Posterior cingulate gyrus (tissue), 11 donors: ENCODE measurements around the gene TMEM270.

ENCODE experiments used
- DNase-seq, 10 donors: peaks; one replicate each; pipeline versions ENCODE4 v3.0.0 to v3.0.0-alpha.2; 2020 to 2021; ENCODE audit warnings: mixed read lengths in 3 of 10
- intact Hi-C: fragments of 100-400 bp; cut with DNase I; formaldehyde crosslinking; loops from one replicate; pipeline ENCODE4 v1.15.1; 2023

Gene TMEM270

DNA sequence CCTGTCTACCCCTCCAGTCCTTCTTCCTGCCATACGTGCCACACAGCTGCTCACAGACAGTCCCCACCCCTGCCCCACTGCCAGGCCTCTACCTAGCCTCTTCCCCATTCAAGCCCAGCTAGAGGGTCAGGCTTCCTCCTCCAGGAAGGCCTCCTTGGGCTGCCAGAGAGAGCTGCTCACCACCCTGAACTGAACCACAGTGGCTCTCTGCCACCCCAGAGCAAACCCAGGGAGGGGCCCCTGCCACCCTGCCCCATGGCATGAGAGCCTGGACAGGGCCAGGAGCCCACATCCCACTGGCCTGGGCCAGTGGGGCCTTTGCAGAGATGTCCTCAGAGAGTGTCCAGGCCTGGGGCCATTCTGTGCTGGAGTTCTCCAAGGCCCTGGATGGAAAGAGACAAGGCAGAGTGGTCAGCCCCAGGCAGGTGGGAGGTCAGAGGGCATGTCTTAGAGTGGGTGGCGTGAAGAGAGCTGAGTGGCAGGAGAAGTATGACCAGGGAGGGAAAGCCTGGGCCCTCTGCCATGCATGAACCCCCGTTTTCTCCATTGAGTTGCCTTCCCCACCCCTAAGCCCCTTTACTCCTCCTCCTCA is 40.4 kb downstream of the TMEM270 start:
- intact Hi-C loops, result no loop called here
- peak in 3 of 10 donors; percentile 9 to 58 (median 49) for DNase-seq

GRCh38 chr7:73901823-73902597 is 41.1 kb downstream of the TMEM270 start:
- peak in 3 of 10 donors; percentile 70 to 82 (median 72) for DNase-seq
- intact Hi-C loops, result no loop called here

- DNase-seq, result peak in 3 of 10 donors; percentile 42 to 63 (median 46)
- intact Hi-C loops, result no loop called here
Measured at GRCh38 chr7:73903321-73904218, 42.6 kb downstream of the TMEM270 start.

- intact Hi-C loops, result no loop called here
- DNase-seq, result peak in 7 of 10 donors; percentile 20 to 92 (median 77)
Measured at GRCh38 chr7:73904219-73905137, 43.5 kb downstream of the TMEM270 start.

DNA sequence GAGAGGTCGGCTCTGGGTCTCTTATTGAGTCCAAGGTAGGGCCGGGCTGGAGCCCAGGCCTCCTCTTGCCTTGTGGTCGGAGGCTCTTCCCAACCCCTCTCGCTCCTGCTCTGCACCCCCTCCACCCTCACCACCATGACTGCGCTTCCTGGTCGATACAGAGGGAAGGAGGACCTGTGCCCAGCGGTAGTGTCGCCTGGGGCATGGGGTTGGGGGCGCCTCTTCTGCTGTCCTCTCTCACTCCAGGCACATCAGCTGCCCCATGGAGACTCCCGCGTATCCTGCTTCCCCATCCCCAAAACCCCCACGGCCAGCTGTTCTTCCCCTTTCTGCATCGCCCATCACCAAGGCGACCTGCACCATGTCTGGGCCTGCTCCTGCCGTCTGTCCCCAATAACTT is 44.4 kb downstream of the TMEM270 start:
- intact Hi-C loops, result no loop called here
- peak in 3 of 10 donors; percentile 59 to 70 (median 61) for DNase-seq

DNA sequence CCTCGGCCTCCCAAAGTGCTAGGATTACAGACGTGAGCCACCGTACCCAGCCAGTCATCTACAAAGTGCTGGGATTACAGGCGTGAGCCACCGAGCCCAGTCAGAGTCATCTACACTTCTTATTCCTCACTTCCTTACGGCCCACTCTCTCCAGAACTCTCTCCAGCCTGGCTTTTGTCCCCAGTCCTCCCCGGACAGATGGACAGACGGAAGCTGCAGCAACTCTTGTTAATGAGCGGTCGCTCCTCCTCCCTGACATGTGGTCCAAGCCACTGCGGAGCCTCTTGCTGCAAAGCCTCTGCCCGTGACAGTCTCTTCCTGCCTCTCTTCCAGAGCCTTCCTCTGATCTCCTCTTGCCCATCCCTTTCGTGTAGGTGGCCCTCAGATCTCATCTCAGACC is 45.9 kb downstream of the TMEM270 start:
- DNase-seq, result peak in 2 of 10 donors; percentile 45 to 63

DNA sequence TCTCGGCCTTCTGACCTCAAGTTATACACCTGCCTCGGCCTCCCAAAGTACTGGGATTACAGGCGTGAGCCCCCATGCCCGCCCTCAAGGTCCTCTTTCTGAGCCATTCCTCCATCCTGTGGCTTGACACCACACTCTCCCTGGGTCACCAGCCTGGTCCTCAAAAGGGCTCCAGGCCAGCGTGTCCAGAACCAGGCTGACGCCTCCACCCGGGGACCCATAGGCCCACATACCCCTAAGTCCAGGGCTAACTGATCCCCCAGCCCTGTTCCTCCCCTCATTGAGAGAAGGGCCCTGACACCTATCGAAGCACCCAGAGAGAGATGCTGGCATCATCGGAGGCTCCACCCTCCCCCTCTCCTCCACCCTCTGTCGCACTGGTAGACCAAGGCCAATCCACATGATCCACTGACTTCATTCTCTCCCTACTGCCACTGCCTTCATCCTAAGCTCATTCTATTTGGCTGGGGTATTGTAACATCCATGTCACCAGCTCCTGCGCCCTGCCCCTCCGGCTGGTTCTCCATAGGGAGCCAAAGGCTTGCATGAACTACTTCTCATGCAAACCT is 46.7 kb downstream of the TMEM270 start:
- peak in 3 of 10 donors; percentile 17 to 38 (median 36) for DNase-seq
- intact Hi-C loops, result no loop called here

More for the DNA sequence above, 45.9 kb downstream of the TMEM270 start:
- intact Hi-C loops, result no loop called here

DNA sequence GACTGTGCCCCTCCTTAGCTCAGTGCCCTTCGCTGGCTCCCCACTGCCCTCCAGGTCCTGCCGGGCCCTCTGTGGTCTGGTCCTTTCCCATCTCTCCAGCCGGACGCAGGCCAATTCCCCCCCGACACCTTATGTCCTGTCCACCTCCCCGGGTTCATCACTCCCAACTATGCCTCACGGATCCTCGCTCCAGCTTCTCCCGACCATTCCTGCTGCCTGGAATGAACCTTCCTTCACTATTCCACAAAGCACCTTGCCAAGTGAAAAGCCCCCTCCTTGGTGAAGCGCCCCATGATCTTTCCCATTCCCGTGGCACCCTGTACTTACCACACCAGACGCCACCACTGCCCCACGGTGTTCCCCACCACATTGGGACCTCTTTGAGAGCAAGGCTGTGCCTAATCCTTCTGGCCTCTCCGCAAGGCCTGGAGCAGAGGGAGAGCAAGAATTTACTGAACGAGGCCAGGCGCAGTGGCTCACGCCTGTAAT is 47.2 kb downstream of the TMEM270 start:
- peak in 3 of 10 donors; percentile 45 to 81 (median 67) for DNase-seq
- intact Hi-C loops, result no loop called here

- intact Hi-C loops, result no loop called here
- DNase-seq, result peak in 2 of 10 donors; percentile 61 to 83
Measured at GRCh38 chr7:73909051-73909941, 48.3 kb downstream of the TMEM270 start.

GRCh38 chr7:73909996-73910395 is 49.0 kb downstream of the TMEM270 start:
- peak in 2 of 10 donors; percentile 3 to 23 for DNase-seq
- intact Hi-C loops, result no loop called here

DNA sequence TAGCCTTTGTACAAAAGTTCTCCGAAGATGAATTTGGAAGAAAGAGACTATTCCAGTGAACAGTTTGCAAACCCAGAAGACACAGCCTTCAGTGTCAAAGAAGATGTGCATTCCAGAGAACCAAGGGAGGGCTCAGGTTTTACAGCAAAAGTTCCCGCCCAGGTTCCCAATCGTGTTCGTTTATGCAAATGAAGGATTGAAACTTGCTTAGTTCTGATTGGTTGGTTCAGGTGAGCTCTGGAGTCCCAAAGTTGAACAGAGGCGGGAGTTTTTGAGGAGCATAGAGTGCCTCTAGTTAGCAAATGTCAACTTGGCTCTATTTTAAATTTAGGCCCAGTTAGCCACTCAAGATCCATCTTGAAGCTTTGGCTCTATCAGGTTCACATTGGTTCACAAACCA is 51.3 kb downstream of the TMEM270 start:
- no peak for DNase-seq
- intact Hi-C loops, result no loop called here
